Neutrophil (primary cell): Measurements from ENCODE around the gene RELT.

Experiments used
- H3K27ac ChIP-seq: fragments of 200-600 bp; sonication (generic); 2 replicates; pipeline ENCODE4 v1.5.1; 2016; ENCODE audit warnings: mild to moderate bottlenecking, moderate library complexity
- H3K27me3 ChIP-seq: fragments of 200-600 bp; sonication (generic); 2 replicates; pipeline ENCODE4 v1.6.0; 2016; ENCODE audit warnings: mild to moderate bottlenecking
- H3K36me3 ChIP-seq: fragments of 200-600 bp; sonication (generic); 2 replicates; pipeline ENCODE4 v1.5.1; 2017
- H3K4me1 ChIP-seq, 2 experiments: fragments of 200-600 bp in 1 of 2; sonication (generic) in 1 of 2; 1 replicate in 1 of 2; 2 replicates in 1 of 2; pipeline versions ENCODE4 v1.5.1 to v1.6.1; 2013 to 2016; ENCODE audit warnings: low read depth in 1 of 2, low read length in 1 of 2, mild to moderate bottlenecking in 1 of 2, moderate library complexity in 1 of 2; ENCODE audit not compliant: control insufficient read depth in 1 of 2, insufficient read depth in 1 of 2
- H3K4me3 ChIP-seq, 2 experiments: fragments of 200-600 bp in 1 of 2; sonication (generic) in 1 of 2; 1 replicate in 1 of 2; 2 replicates in 1 of 2; pipeline ENCODE4 v1.5.1; 2013 to 2016; ENCODE audit warnings: low read depth in 1 of 2, low read length in 1 of 2, mild to moderate bottlenecking in 1 of 2, moderate library complexity in 1 of 2
- H3K9me3 ChIP-seq: fragments of 200-600 bp; sonication (generic); 2 replicates; pipeline ENCODE4 v1.5.1; 2016
- CTCF ChIP-seq: fragments of 200-600 bp; sonication (generic); IDR thresholded peaks from 2 replicates; pipeline ENCODE4 v1.5.1; 2016; ENCODE audit warnings: antibody characterized with exemption

Gene RELT

GRCh38 chr11:73398132-73398526 lies 21.9 kb downstream of the RELT start:
- peaks cover 7 to 8% of the 10 kb centered on the region in 2 experiments for H3K4me1 ChIP-seq
- no peaks in the 10 kb centered on the region for H3K9me3 ChIP-seq
- TF ChIP-seq CTCF: no peak
- H3K36me3 ChIP-seq: peaks cover 96% of the 10 kb centered on the region
- no peaks in the 10 kb centered on the region for H3K27me3 ChIP-seq
- peak overlapping the region; percentile 63 for H3K27ac ChIP-seq
- H3K4me3 ChIP-seq: no peak overlapping the region

GRCh38 chr11:73398721-73399120 lies 22.5 kb downstream of the RELT start:
- Histone ChIP-seq H3K36me3 (peaks cover 96% of the 10 kb centered on the region), H3K27me3 (no peaks in the 10 kb centered on the region), H3K27ac (peak overlapping the region; percentile 63), H3K9me3 (no peaks in the 10 kb centered on the region), H3K4me3 (no peak overlapping the region), H3K4me1 (peaks cover 7 to 8% of the 10 kb centered on the region in 2 experiments)
- TF ChIP-seq CTCF: no peak

- no peaks in the 10 kb centered on the region for H3K9me3 ChIP-seq
- peaks cover 11 to 13% of the 10 kb centered on the region in 2 experiments for H3K4me1 ChIP-seq
- H3K36me3 ChIP-seq: peaks cover 96% of the 10 kb centered on the region
- peak overlapping the region; percentile 63 for H3K27ac ChIP-seq
- H3K4me3 ChIP-seq: no peak overlapping the region
- H3K27me3 ChIP-seq: no peaks in the 10 kb centered on the region
- TF ChIP-seq CTCF: no peak
Observed at GRCh38 chr11:73399159-73399590, 23.0 kb downstream of the RELT start.

- no peaks in the 10 kb centered on the region for H3K27me3 ChIP-seq
- peak overlapping the region; percentile 63 for H3K27ac ChIP-seq
- peaks cover 16 to 17% of the 10 kb centered on the region in 2 experiments for H3K4me1 ChIP-seq
- no peak overlapping the region for H3K4me3 ChIP-seq
- no peaks in the 10 kb centered on the region for H3K9me3 ChIP-seq
- peaks cover 92% of the 10 kb centered on the region for H3K36me3 ChIP-seq
- no peak for TF ChIP-seq CTCF
Observed at GRCh38 chr11:73399636-73400035, 23.4 kb downstream of the RELT start.

- peak overlapping the region; percentile 63 for H3K27ac ChIP-seq
Observed at GRCh38 chr11:73400293-73400692, 24.1 kb downstream of the RELT start.

More at GRCh38 chr11:73400293-73400692, 24.1 kb downstream of the RELT start:
- Histone ChIP-seq H3K27me3 (no peaks in the 10 kb centered on the region), H3K9me3 (no peaks in the 10 kb centered on the region), H3K4me3 (no peak overlapping the region), H3K36me3 (peaks cover 87% of the 10 kb centered on the region), H3K4me1 (peaks cover 23 to 24% of the 10 kb centered on the region in 2 experiments)
- no peak for TF ChIP-seq CTCF
